PC-9 (cell line): Measurements from ENCODE around the gene RELB. TPM values are rescaled to one million over a fixed set of nuclear protein-coding genes. Genes with fewer than 3 reads are reported as not detected.

Experiments used
- BruUV-seq: library from RNA; stranded (reverse); fragments of 400-500 nt; replicated peaks from 2 replicates; lab custom pipeline; 2021; lab: Mats Ljungman, UMichigan
- CTCF ChIA-PET: fragments of 300-600 bp; sonication (Branson Sonifier 250); formaldehyde crosslinking; loops from one replicate; lab custom pipeline; 2022; ENCODE audit warnings: antibody characterized with exemption; lab: Charles Lee
- POLR2A ChIA-PET: fragments of 300-600 bp; sonication (Branson Sonifier 250); formaldehyde crosslinking; loops from one replicate; lab custom pipeline; 2022; ENCODE audit warnings: antibody characterized with exemption; ENCODE audit not compliant: unreplicated experiment; lab: Charles Lee
- DNase-seq, 2 experiments: peaks; one replicate each; pipeline versions ENCODE4 v3.0.0 to v3.0.0-alpha.2; 2015 to 2022; ENCODE audit warnings: mixed read lengths in 1 of 2
- H2AFZ ChIP-seq: fragments of 200-600 bp; sonication (generic); 2 replicates; pipeline ENCODE4 v1.8.1; 2017; ENCODE audit warnings: antibody characterized with exemption
- H3F3A ChIP-seq: fragments of 200-600 bp; sonication (generic); 2 replicates; pipeline ENCODE4 v1.8.1; 2017; ENCODE audit warnings: antibody characterized with exemption, mild to moderate bottlenecking, low read depth; ENCODE audit not compliant: insufficient read depth
- H3K27ac ChIP-seq: fragments of 200-600 bp; sonication (generic); 2 replicates; pipeline ENCODE4 v1.6.1; 2016; ENCODE audit warnings: mixed run types
- H3K27me3 ChIP-seq: fragments of 200-600 bp; sonication (generic); 2 replicates; pipeline ENCODE4 v1.6.1; 2016; ENCODE audit warnings: low read depth, mixed run types; ENCODE audit not compliant: insufficient read depth
- H3K36me3 ChIP-seq: fragments of 200-600 bp; sonication (generic); 2 replicates; pipeline ENCODE4 v1.6.1; 2016; ENCODE audit warnings: low read depth, mixed run types
- H3K4me1 ChIP-seq: fragments of 200-600 bp; sonication (generic); replicated peaks from 2 replicates; pipeline ENCODE4 v1.6.1; 2016; ENCODE audit warnings: mixed run types; ENCODE audit not compliant: insufficient read depth
- H3K4me2 ChIP-seq: fragments of 200-600 bp; sonication (generic); 2 replicates; pipeline ENCODE4 v1.6.1; 2017; ENCODE audit warnings: mixed run types
- H3K4me3 ChIP-seq: fragments of 200-600 bp; sonication (generic); 2 replicates; pipeline ENCODE4 v1.6.1; 2016; ENCODE audit warnings: mixed run types
- H3K79me2 ChIP-seq: fragments of 200-600 bp; sonication (generic); 2 replicates; pipeline ENCODE4 v1.6.1; 2017; ENCODE audit warnings: low read depth, mixed run types
- H3K9me2 ChIP-seq: fragments of 200-600 bp; sonication (generic); 2 replicates; pipeline ENCODE4 v1.8.1; 2017; ENCODE audit warnings: mild to moderate bottlenecking; ENCODE audit not compliant: insufficient read depth
- H3K9me3 ChIP-seq: fragments of 200-600 bp; sonication (generic); 2 replicates; pipeline ENCODE4 v1.8.1; 2016; ENCODE audit warnings: low read depth; ENCODE audit not compliant: insufficient read depth
- H4K20me1 ChIP-seq: fragments of 200-600 bp; sonication (generic); 2 replicates; pipeline ENCODE4 v1.8.1; 2017; ENCODE audit not compliant: insufficient read depth
- CTCF ChIP-seq: fragments of 200-600 bp; sonication (generic); conservative IDR thresholded peaks from 2 replicates; pipeline ENCODE4 v1.6.1; 2017; ENCODE audit warnings: mixed run types, antibody characterized with exemption, mild to moderate bottlenecking, moderate library complexity
- EZH2 ChIP-seq: fragments of 200-600 bp; sonication (generic); IDR thresholded peaks from 2 replicates; pipeline ENCODE4 v1.8.0; 2017; ENCODE audit warnings: antibody characterized with exemption, low read depth
- intact Hi-C: fragments of 100-400 bp; cut with micrococcal nuclease; formaldehyde crosslinking; loops from one replicate; pipeline ENCODE4 v1.10.0; 2022; ENCODE audit not compliant: unreplicated experiment
- total RNA-seq: library from RNA; stranded (reverse); gene quantifications from 2 replicates; pipeline ENCODE4 v1.2.3, GENCODE V29; 2021

The RELB gene
- total RNA-seq, 1 experiment from 2014 or later: 5.8 TPM

DNA sequence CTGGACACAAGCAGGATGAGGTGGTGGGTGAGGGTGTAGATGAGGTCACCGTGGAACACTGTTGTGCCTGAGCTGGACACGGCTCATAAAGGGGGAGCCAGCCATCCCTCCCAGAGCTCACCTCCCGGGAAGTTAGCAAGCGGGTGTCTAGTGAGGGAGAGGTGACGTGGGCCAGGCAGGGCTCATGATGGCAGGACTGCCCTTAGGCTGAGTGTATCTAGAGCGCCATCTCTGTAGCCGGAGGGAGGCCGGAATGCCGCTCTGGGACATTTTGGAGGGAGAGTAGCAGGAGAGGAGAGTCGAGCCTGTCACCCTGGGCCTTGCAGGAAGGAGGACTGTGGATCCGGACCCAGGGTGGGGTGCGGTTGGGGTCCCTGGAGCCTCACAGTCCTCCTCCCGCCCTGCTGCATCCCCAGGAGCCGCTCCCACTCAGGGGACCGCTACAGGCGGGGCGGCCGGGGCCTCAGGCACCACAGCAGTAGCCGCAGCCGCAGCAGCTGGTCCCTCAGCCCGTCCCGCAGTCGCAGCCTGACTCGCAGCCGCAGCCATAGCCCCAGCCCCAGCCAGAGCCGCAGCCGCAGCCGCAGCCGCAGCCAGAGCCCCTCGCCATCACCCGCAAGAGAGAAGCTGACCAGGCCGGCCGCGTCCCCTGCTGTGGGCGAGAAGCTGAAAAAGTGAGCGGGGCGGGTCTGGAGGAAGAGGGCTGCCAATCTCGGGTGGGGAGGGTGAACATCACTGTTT lies 65.8 kb downstream of the RELB start:
- ChIA-PET CTCF (no interaction called here), POLR2A (no interaction called here)
- peaks cover 43% of the 10 kb centered on the region for H4K20me1 ChIP-seq
- H3K4me2 ChIP-seq: no peak overlapping the region
- no peak for DNase-seq
- no peaks in the 10 kb centered on the region for H3K9me2 ChIP-seq
- peaks cover 15% of the 10 kb centered on the region for H3K36me3 ChIP-seq
- no peaks in the 10 kb centered on the region for H3K79me2 ChIP-seq
- H3K4me1 ChIP-seq: no peaks in the 10 kb centered on the region
- H3K27ac ChIP-seq: no peak overlapping the region
- H3K9me3 ChIP-seq: no peaks in the 10 kb centered on the region
- intact Hi-C loops: no loop called here
- H3K27me3 ChIP-seq: no peaks in the 10 kb centered on the region
- peaks cover 15% of the 10 kb centered on the region; the same call in 1 of the 2 replicates for H3F3A ChIP-seq
- H3K4me3 ChIP-seq: no peak overlapping the region
- BruUV-seq: no TSS peak
- TF ChIP-seq CTCF (no peak), EZH2 (no peak)
- no peak overlapping the region for H2AFZ ChIP-seq

- no peak for DNase-seq
- BruUV-seq: no TSS peak
- H4K20me1 ChIP-seq: peaks cover 43% of the 10 kb centered on the region
- no peak overlapping the region for H3K4me2 ChIP-seq
- intact Hi-C loops: no loop called here
- no peak overlapping the region for H3K27ac ChIP-seq
- CTCF ChIA-PET: interaction anchor here (0.9 kb wide), 1 partner anchor 574 kb away, joined by 4 read pairs; no protein-coding TSS in a partner anchor
- H3K36me3 ChIP-seq: peaks cover 15% of the 10 kb centered on the region
- no peak overlapping the region for H2AFZ ChIP-seq
- no peak overlapping the region for H3K4me3 ChIP-seq
- H3K9me2 ChIP-seq: no peaks in the 10 kb centered on the region
- H3K9me3 ChIP-seq: no peaks in the 10 kb centered on the region
- TF ChIP-seq CTCF: no peak
- no peak for TF ChIP-seq EZH2
- peaks cover 21% of the 10 kb centered on the region; the same call in 1 of the 2 replicates for H3F3A ChIP-seq
- no peaks in the 10 kb centered on the region for H3K27me3 ChIP-seq
- POLR2A ChIA-PET: interaction anchor here (0.6 kb wide), 2 partner anchors 113 to 291 kb away, joined by 3 to 4 read pairs; no protein-coding TSS in a partner anchor
- H3K79me2 ChIP-seq: no peaks in the 10 kb centered on the region
- no peaks in the 10 kb centered on the region for H3K4me1 ChIP-seq
Observed at GRCh38 chr19:45068041-45068440, 66.8 kb downstream of the RELB start.

GRCh38 chr19:45069056-45069455 lies 67.8 kb downstream of the RELB start:
- Histone ChIP-seq H4K20me1 (peaks cover 43% of the 10 kb centered on the region), H3K9me3 (no peaks in the 10 kb centered on the region), H3K27me3 (no peaks in the 10 kb centered on the region), H3K4me3 (no peak overlapping the region), H3K4me2 (no peak overlapping the region), H2AFZ (no peak overlapping the region), H3K4me1 (no peaks in the 10 kb centered on the region), H3K9me2 (no peaks in the 10 kb centered on the region), H3F3A (peaks cover 23% of the 10 kb centered on the region; the same call in 1 of the 2 replicates), H3K36me3 (peaks cover 8% of the 10 kb centered on the region; the same call in 1 of the 2 replicates), H3K79me2 (no peaks in the 10 kb centered on the region), H3K27ac (no peak overlapping the region)
- CTCF ChIA-PET: interaction anchor here (0.9 kb wide), 1 partner anchor 573 kb away, joined by 4 read pairs; no protein-coding TSS in a partner anchor
- POLR2A ChIA-PET: interaction anchor here (0.7 kb wide), 1 partner anchor 165 kb away, joined by 6 read pairs; no protein-coding TSS in a partner anchor
- intact Hi-C loops: no loop called here
- TF ChIP-seq EZH2 (no peak), CTCF (no peak)
- BruUV-seq: no TSS peak
- peak in 1 of 2 experiments; percentile 34 for DNase-seq
